ENCODE results near the gene FSTL4. TPM values are rescaled to one million over a fixed set of nuclear protein-coding genes. Genes with fewer than 3 reads are reported as not detected.

The FSTL4 gene
- total and polyA plus RNA-seq, 2 of the 4 experiments (the other 2 are of a cell fraction), result 0.18 TPM; not detected in 1

DNA sequence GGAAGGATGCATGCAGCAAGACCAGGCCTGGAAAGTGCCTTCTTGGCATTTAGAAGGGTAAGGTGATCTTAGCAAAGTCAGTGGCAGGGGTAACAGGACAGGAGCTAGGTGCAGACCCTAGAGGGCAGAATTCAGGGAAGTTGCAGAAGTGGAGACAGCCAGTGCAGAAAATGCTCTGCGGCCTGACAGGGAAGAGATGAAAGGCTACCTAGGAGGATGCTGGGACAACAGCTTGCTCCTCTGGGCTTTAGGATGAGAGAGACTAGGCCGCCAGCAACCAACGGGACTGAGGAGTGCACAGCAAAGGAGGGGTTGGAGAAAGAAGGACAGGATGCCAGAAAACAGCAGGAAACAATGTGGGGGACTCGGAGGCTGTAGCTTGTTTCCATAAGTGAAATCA is 219.9 kb downstream of the FSTL4 start:
- no peak overlapping the region for H2AK5ac ChIP-seq (ENCODE audit: low read depth, low read length)
- no peak overlapping the region for H2BK15ac ChIP-seq (ENCODE audit: low read depth, low read length)
- no peak overlapping the region for H3K18ac ChIP-seq (ENCODE audit: low read depth, low read length)
- no peaks in the 10 kb centered on the region for H4K20me1 ChIP-seq (ENCODE audit: insufficient read depth, low read length)
- no peaks in the 10 kb centered on the region for H3K79me1 ChIP-seq (ENCODE audit: low read depth in 1 of 2, low read length in 2 of 2)
- in situ Hi-C loops (cut with MboI; ENCODE audit: low sequenced_read_pairs), result no loop called here
- no peak overlapping the region for H3K27ac ChIP-seq (ENCODE audit: insufficient read depth, low read length)
- no peak overlapping the region for H2AFZ ChIP-seq (replicated peaks; ENCODE audit: low read length, poor library complexity)
- no peak overlapping the region for H4K8ac ChIP-seq (ENCODE audit: low read depth in 2 of 2, low read length in 2 of 2)
- DNase-seq, result no peak
- no peak overlapping the region for H4K91ac ChIP-seq (ENCODE audit: insufficient read depth, low read depth, low read length)
- no peaks in the 10 kb centered on the region for H3K4me1 ChIP-seq (ENCODE audit: control insufficient read depth, insufficient read depth, low read length)
- ATAC-seq (ENCODE audit: low read depth), result no peak
- H4K5ac ChIP-seq (ENCODE audit: low read depth, low read length), result no peak overlapping the region
- H2BK120ac ChIP-seq (ENCODE audit: low read depth, low read length), result no peak overlapping the region
- H2BK20ac ChIP-seq (ENCODE audit: low read depth, low read length), result no peak overlapping the region
- no peak overlapping the region for H2AK9ac ChIP-seq (replicated peaks; ENCODE audit: low read depth, low read length, poor library complexity)
- no peaks in the 10 kb centered on the region for H3K9me3 ChIP-seq (ENCODE audit: control insufficient read depth, insufficient read depth, low read length)
- peaks cover 8% of the 10 kb centered on the region for H3K27me3 ChIP-seq (ENCODE audit: control insufficient read depth, insufficient read depth, low read length)
- H3K56ac ChIP-seq (ENCODE audit: extremely low read depth, insufficient read depth, low read length), result no peak overlapping the region
- H2BK5ac ChIP-seq (ENCODE audit: low read depth, low read length, poor library complexity, severe bottlenecking), result no peak overlapping the region
- CTCF ChIA-PET, result no interaction called here
- no CpG with 5 or more reads among the region's 4 CpGs for WGBS, 2 experiments (ENCODE audit: extremely low coverage in 2 of 2, insufficient read length in 1 of 2)
- no TSS peak for BruUV-seq (replicated peaks)
- H3K14ac ChIP-seq (replicated peaks; ENCODE audit: low read depth, low read length), result no peak overlapping the region
- no peak overlapping the region for H3K4me3 ChIP-seq (ENCODE audit: insufficient read depth, low read depth, low read length)
- H3K4me2 ChIP-seq (ENCODE audit: low read depth, low read length), result no peak overlapping the region
- intact Hi-C loops (cut with micrococcal nuclease), result no loop called here
- TF ChIP-seq, protein P1, sequence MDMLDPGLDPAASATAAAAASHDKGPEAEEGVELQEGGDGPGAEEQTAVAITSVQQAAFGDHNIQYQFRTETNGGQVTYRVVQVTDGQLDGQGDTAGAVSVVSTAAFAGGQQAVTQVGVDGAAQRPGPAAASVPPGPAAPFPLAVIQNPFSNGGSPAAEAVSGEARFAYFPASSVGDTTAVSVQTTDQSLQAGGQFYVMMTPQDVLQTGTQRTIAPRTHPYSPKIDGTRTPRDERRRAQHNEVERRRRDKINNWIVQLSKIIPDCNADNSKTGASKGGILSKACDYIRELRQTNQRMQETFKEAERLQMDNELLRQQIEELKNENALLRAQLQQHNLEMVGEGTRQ (IDR thresholded peaks at IDR 0.05; ENCODE audit: low read depth, low read length), result no peak
- no peak for TF ChIP-seq MXI1 (IDR thresholded peaks at IDR 0.05; ENCODE audit: borderline replicate concordance, low read depth, low read length)
- no peak for TF ChIP-seq CEBPB (IDR thresholded peaks at IDR 0.05; ENCODE audit: low read depth, low read length)
- TF ChIP-seq, protein P2, sequence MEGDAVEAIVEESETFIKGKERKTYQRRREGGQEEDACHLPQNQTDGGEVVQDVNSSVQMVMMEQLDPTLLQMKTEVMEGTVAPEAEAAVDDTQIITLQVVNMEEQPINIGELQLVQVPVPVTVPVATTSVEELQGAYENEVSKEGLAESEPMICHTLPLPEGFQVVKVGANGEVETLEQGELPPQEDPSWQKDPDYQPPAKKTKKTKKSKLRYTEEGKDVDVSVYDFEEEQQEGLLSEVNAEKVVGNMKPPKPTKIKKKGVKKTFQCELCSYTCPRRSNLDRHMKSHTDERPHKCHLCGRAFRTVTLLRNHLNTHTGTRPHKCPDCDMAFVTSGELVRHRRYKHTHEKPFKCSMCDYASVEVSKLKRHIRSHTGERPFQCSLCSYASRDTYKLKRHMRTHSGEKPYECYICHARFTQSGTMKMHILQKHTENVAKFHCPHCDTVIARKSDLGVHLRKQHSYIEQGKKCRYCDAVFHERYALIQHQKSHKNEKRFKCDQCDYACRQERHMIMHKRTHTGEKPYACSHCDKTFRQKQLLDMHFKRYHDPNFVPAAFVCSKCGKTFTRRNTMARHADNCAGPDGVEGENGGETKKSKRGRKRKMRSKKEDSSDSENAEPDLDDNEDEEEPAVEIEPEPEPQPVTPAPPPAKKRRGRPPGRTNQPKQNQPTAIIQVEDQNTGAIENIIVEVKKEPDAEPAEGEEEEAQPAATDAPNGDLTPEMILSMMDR (conservative IDR thresholded peaks at IDR 0.05; ENCODE audit: low read depth, low read length), result no peak
- TF ChIP-seq SMC3 (IDR thresholded peaks at IDR 0.05; ENCODE audit: low read depth, low read length), result no peak
- no peak for TF ChIP-seq NFE2L2 (IDR thresholded peaks at IDR 0.05; ENCODE audit: low read depth, low read length)
- TF ChIP-seq BHLHE40 (IDR thresholded peaks at IDR 0.05; ENCODE audit: low read depth, low read length), result no peak
- TF ChIP-seq POLR2A (IDR thresholded peaks at IDR 0.05; ENCODE audit: low read depth, low read length), result no peak
- dilution Hi-C loops (cut with HindIII; ENCODE audit: low sequenced_read_pairs, unreplicated experiment), result no loop called here
- no peak overlapping the region for H3K23ac ChIP-seq (ENCODE audit: low read depth, low read length)
- H3K36me3 ChIP-seq (ENCODE audit: control insufficient read depth, insufficient read depth, low read length), result no peaks in the 10 kb centered on the region
- H3K9me1 ChIP-seq (ENCODE audit: insufficient read depth, low read length), result no peaks in the 10 kb centered on the region
- H3K9ac ChIP-seq (ENCODE audit: low read depth, low read length), result no peak overlapping the region
- H3K4ac ChIP-seq (ENCODE audit: low read depth, low read length), result no peak overlapping the region
- POLR2A ChIA-PET (ENCODE audit: unreplicated experiment), result no interaction called here

All from IMR-90 (cell line).